ENCODE results near the gene TNFRSF8. TPM values are rescaled to one million over a fixed set of nuclear protein-coding genes. Genes with fewer than 3 reads are reported as not detected.
A peak's percentile ranks its signal among the peaks of the same experiment; 100 is the strongest.

Gene TNFRSF8
- total RNA-seq, 2 experiments from 2014 or later: 0.14 TPM; not detected in 1

GRCh38 chr1:12142141-12142823 is 79.2 kb downstream of the TNFRSF8 start:
- H3K36me3 Mint-ChIP-seq (ENCODE audit: low read depth): no peaks in the 10 kb centered on the region
- H3K9me3 Mint-ChIP-seq: no peaks in the 10 kb centered on the region
- H3K9me3 ChIP-seq (ENCODE audit: control insufficient read depth in 1 of 2, insufficient read depth in 1 of 2, low read length in 2 of 2): no peaks in the 10 kb centered on the region
- H3K27ac ChIP-seq (ENCODE audit: low read depth in 1 of 2, low read length in 2 of 2): peak overlapping the region in 1 of 2 donors; percentile 8
- no peaks in the 10 kb centered on the region for H3K36me3 ChIP-seq (ENCODE audit: insufficient read depth, low read length)
- no peaks in the 10 kb centered on the region for H3K27me3 ChIP-seq (ENCODE audit: control insufficient read depth in 1 of 2, insufficient read depth in 2 of 2, low read length in 2 of 2)
- peaks cover 58% of the 10 kb centered on the region for H3K4me1 ChIP-seq (ENCODE audit: insufficient read depth, low read length)
- TF ChIP-seq, protein P1, sequence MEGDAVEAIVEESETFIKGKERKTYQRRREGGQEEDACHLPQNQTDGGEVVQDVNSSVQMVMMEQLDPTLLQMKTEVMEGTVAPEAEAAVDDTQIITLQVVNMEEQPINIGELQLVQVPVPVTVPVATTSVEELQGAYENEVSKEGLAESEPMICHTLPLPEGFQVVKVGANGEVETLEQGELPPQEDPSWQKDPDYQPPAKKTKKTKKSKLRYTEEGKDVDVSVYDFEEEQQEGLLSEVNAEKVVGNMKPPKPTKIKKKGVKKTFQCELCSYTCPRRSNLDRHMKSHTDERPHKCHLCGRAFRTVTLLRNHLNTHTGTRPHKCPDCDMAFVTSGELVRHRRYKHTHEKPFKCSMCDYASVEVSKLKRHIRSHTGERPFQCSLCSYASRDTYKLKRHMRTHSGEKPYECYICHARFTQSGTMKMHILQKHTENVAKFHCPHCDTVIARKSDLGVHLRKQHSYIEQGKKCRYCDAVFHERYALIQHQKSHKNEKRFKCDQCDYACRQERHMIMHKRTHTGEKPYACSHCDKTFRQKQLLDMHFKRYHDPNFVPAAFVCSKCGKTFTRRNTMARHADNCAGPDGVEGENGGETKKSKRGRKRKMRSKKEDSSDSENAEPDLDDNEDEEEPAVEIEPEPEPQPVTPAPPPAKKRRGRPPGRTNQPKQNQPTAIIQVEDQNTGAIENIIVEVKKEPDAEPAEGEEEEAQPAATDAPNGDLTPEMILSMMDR (IDR thresholded peaks at IDR 0.05): no peak
- no peak overlapping the region for H3K4me3 ChIP-seq (ENCODE audit: low read length)
- ChIA-PET CTCF (interaction anchor here (0.8 to 2.4 kb wide), 3 partner anchors 10 to 36 kb away, joined by 3 to 9 read pairs (median 3); no protein-coding TSS in a partner anchor), POLR2A (interaction anchor here (1.2 kb wide), 1 partner anchor 36 kb away, joined by 3 read pairs; no protein-coding TSS in a partner anchor)
- intact Hi-C loops (cut with DNase I, micrococcal nuclease): loop anchor here in 1 of 2 experiments (10.0 kb wide), 1 partner anchor 313 kb away; no protein-coding TSS in a partner anchor
- H3K27me3 Mint-ChIP-seq: no peaks in the 10 kb centered on the region
- H3K4me3 Mint-ChIP-seq: no peak overlapping the region
- DNase-seq (no peak), ATAC-seq (ENCODE audit: poor library complexity) (no peak)
- H3K4me1 Mint-ChIP-seq (ENCODE audit: low read depth): peaks cover 37% of the 10 kb centered on the region
- no peak overlapping the region for H3K27ac Mint-ChIP-seq

DNA sequence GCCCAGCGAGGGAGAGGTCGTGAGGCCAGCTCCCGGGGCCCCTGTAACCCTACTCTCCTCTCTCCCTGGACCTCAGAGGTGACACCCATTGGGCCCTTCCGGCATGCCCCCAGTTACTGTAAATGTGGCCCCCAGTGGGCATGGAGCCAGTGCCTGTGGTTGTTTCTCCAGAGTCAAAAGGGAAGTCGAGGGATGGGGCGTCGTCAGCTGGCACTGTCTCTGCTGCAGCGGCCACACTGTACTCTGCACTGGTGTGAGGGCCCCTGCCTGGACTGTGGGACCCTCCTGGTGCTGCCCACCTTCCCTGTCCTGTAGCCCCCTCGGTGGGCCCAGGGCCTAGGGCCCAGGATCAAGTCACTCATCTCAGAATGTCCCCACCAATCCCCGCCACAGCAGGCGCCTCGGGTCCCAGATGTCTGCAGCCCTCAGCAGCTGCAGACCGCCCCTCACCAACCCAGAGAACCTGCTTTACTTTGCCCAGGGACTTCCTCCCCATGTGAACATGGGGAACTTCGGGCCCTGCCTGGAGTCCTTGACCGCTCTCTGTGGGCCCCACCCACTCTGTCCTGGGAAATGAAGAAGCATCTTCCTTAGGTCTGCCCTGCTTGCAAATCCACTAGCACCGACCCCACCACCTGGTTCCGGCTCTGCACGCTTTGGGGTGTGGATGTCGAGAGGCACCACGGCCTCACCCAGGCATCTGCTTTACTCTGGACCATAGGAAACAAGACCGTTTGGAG is 80.0 kb downstream of the TNFRSF8 start:
- no peaks in the 10 kb centered on the region for H3K27me3 ChIP-seq (ENCODE audit: control insufficient read depth in 1 of 2, insufficient read depth in 2 of 2, low read length in 2 of 2)
- Mint-ChIP-seq H3K27ac (peak overlapping the region; percentile 54), H3K9me3 (no peaks in the 10 kb centered on the region), H3K4me3 (no peak overlapping the region), H3K4me1 (ENCODE audit: low read depth) (peaks cover 44% of the 10 kb centered on the region), H3K36me3 (ENCODE audit: low read depth) (no peaks in the 10 kb centered on the region), H3K27me3 (no peaks in the 10 kb centered on the region)
- no peaks in the 10 kb centered on the region for H3K36me3 ChIP-seq (ENCODE audit: insufficient read depth, low read length)
- H3K27ac ChIP-seq (ENCODE audit: low read depth in 1 of 2, low read length in 2 of 2): peak overlapping the region in 1 of 2 donors; percentile 8
- no peak overlapping the region for H3K4me3 ChIP-seq (ENCODE audit: low read length)
- peak in 2 of 14 experiments; percentile 52 to 60 for DNase-seq
- no peaks in the 10 kb centered on the region for H3K9me3 ChIP-seq (ENCODE audit: control insufficient read depth in 1 of 2, insufficient read depth in 1 of 2, low read length in 2 of 2)
- TF ChIP-seq, protein P1 (IDR thresholded peaks at IDR 0.05): no peak
- CTCF ChIA-PET: interaction anchor here (1.0 to 2.4 kb wide), 2 partner anchors 10 to 18 kb away, joined by 3 to 9 read pairs; no protein-coding TSS in a partner anchor
- POLR2A ChIA-PET: interaction anchor here (0.9 to 1.4 kb wide), 3 partner anchors 17 to 35 kb away, joined by 3 to 4 read pairs (median 3); no protein-coding TSS in a partner anchor
- peaks cover 66% of the 10 kb centered on the region for H3K4me1 ChIP-seq (ENCODE audit: insufficient read depth, low read length)
- intact Hi-C loops (cut with DNase I, micrococcal nuclease): loop anchor here in 1 of 2 experiments (10.0 kb wide), 1 partner anchor 312 kb away; no protein-coding TSS in a partner anchor
- ATAC-seq (ENCODE audit: poor library complexity): peak; percentile 10

GRCh38 chr1:12143631-12144155 is 80.6 kb downstream of the TNFRSF8 start:
- H3K27me3 ChIP-seq (ENCODE audit: control insufficient read depth in 1 of 2, insufficient read depth in 2 of 2, low read length in 2 of 2): no peaks in the 10 kb centered on the region
- POLR2A ChIA-PET: interaction anchor here (0.9 to 1.4 kb wide), 3 partner anchors 11 to 34 kb away, joined by 3 to 4 read pairs (median 3); no protein-coding TSS in a partner anchor
- TF ChIP-seq, protein P1 (IDR thresholded peaks at IDR 0.05): no peak
- H3K4me3 ChIP-seq (ENCODE audit: low read length): no peak overlapping the region
- H3K9me3 ChIP-seq (ENCODE audit: control insufficient read depth in 1 of 2, insufficient read depth in 1 of 2, low read length in 2 of 2): no peaks in the 10 kb centered on the region
- DNase-seq: peak in 4 of 14 experiments; percentile 57 to 82 (median 69)
- Mint-ChIP-seq H3K36me3 (ENCODE audit: low read depth) (no peaks in the 10 kb centered on the region), H3K4me1 (ENCODE audit: low read depth) (peaks cover 51% of the 10 kb centered on the region), H3K4me3 (peak overlapping the region; percentile 50), H3K27ac (peak overlapping the region; percentile 54), H3K9me3 (no peaks in the 10 kb centered on the region), H3K27me3 (no peaks in the 10 kb centered on the region)
- no peaks in the 10 kb centered on the region for H3K36me3 ChIP-seq (ENCODE audit: insufficient read depth, low read length)
- ATAC-seq (ENCODE audit: poor library complexity): peak; percentile 44
- peak overlapping the region in 1 of 2 donors; percentile 45 for H3K27ac ChIP-seq (ENCODE audit: low read depth in 1 of 2, low read length in 2 of 2)
- peaks cover 72% of the 10 kb centered on the region for H3K4me1 ChIP-seq (ENCODE audit: insufficient read depth, low read length)
- intact Hi-C loops (cut with DNase I, micrococcal nuclease): loop anchor here in 1 of 2 experiments (10.0 kb wide), 1 partner anchor 311 kb away; no protein-coding TSS in a partner anchor
- CTCF ChIA-PET: no interaction called here

Measured in CD4-positive, alpha-beta T cell (primary cell).